Caco-2 (cell line): ENCODE data around the gene MYL6. TPM values are rescaled to one million over a fixed set of nuclear protein-coding genes. Genes with fewer than 3 reads are reported as not detected.

ENCODE experiments used
- BruUV-seq: library from RNA; stranded (reverse); fragments of 400-500 nt; replicated peaks from 2 replicates; lab custom pipeline; 2021; lab: Mats Ljungman, UMichigan
- CTCF ChIA-PET: fragments of 300-600 bp; sonication (Branson Sonifier 250); formaldehyde crosslinking; loops from one replicate; lab custom pipeline; 2022; ENCODE audit warnings: antibody characterized with exemption; lab: Charles Lee
- POLR2A ChIA-PET: fragments of 300-600 bp; sonication (Branson Sonifier 250); formaldehyde crosslinking; loops from one replicate; lab custom pipeline; 2022; ENCODE audit warnings: antibody characterized with exemption; lab: Charles Lee
- DNase-seq, 2 experiments: peaks; one replicate each; pipeline versions ENCODE4 v3.0.0 to v3.0.0-alpha.2; 2020 to 2022
- H3K27me3 ChIP-seq: replicated peaks from 2 replicates; pipeline ENCODE4 v1.6.0; 2011; ENCODE audit warnings: low read length; ENCODE audit not compliant: control insufficient read depth, insufficient read depth
- H3K36me3 ChIP-seq: 2 replicates; pipeline ENCODE4 v1.5.1; 2011; ENCODE audit warnings: low read length; ENCODE audit not compliant: control insufficient read depth, insufficient read depth
- H3K4me1 ChIP-seq: fragments of 250-450 bp; sonication (Bioruptor Pico); 2 replicates; pipeline ENCODE4 v1.5.1; 2020; ENCODE audit warnings: mild to moderate bottlenecking
- H3K4me3 ChIP-seq: 2 replicates; pipeline ENCODE4 v1.5.1; 2011; ENCODE audit warnings: low read depth, mild to moderate bottlenecking, control low read depth, low read length
- H3K9me3 ChIP-seq: fragments of 250-450 bp; sonication (Bioruptor Pico); 2 replicates; pipeline ENCODE4 v1.5.1; 2020; ENCODE audit warnings: mild to moderate bottlenecking, moderate library complexity
- H3K27ac Mint-ChIP-seq: one replicate; pipeline ENCODE4 v1.8.0; 2022; ENCODE audit warnings: mixed read lengths; ENCODE audit not compliant: unreplicated experiment
- H3K27me3 Mint-ChIP-seq: one replicate; pipeline ENCODE4 v1.8.0; 2022; ENCODE audit warnings: mixed read lengths; ENCODE audit not compliant: insufficient read depth, unreplicated experiment
- H3K36me3 Mint-ChIP-seq: one replicate; pipeline ENCODE4 v1.8.0; 2022; ENCODE audit warnings: mild to moderate bottlenecking, mixed read lengths; ENCODE audit not compliant: insufficient read depth, unreplicated experiment
- H3K4me1 Mint-ChIP-seq: one replicate; pipeline ENCODE4 v1.8.0; 2022; ENCODE audit warnings: low read depth, mixed read lengths; ENCODE audit not compliant: unreplicated experiment
- H3K4me3 Mint-ChIP-seq: one replicate; pipeline ENCODE4 v1.8.0; 2022; ENCODE audit warnings: mild to moderate bottlenecking, moderate library complexity, mixed read lengths; ENCODE audit not compliant: unreplicated experiment
- H3K9me3 Mint-ChIP-seq: one replicate; pipeline ENCODE4 v1.8.0; 2022; ENCODE audit warnings: mixed read lengths; ENCODE audit not compliant: unreplicated experiment
- intact Hi-C: fragments of 100-400 bp; cut with micrococcal nuclease; formaldehyde crosslinking; loops from one replicate; pipeline ENCODE4 v1.10.0; 2022; ENCODE audit not compliant: unreplicated experiment
- total RNA-seq: library from RNA; stranded (reverse); gene quantifications from 2 replicates; pipeline ENCODE4 v1.2.3, GENCODE V29; 2022
- TF ChIP-seq, protein P1 (sequence below), 2 experiments: fragments of 200-600 bp in 1 of 2; IDR thresholded peaks; 1 replicate in 1 of 2; 2 replicates in 1 of 2; pipeline versions ENCODE4 v1.5.1 to v1.8.0; 2011 to 2022; ENCODE audit warnings: antibody characterized with exemption in 1 of 2, control low read depth in 1 of 2, inconsistent platforms in 1 of 2, low read depth in 1 of 2, low read length in 1 of 2, mild to moderate bottlenecking in 1 of 2, moderate library complexity in 1 of 2; ENCODE audit not compliant: insufficient read depth in 1 of 2, severe bottlenecking in 1 of 2, unreplicated experiment in 1 of 2

The MYL6 gene
- total RNA-seq, 1 experiment from 2014 or later: 960 TPM

DNA sequence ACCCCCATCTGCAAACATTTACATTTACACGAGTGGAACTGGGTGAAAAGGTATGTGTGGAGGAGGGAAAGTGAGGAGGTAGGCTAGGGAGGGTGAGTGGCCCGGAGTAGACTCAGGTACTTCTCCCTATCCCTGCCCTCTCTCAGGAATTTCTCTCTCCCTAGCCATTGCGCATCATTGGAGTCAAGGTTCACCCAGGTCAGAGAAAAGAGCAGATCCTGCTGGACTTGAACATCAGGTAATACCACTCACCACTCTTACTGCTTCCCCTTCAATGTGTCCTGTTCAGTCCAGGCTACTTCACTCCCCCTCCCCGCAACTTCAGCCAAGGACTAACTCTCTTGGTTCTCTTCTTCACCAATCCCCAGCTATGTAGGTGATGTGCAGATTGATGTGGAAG lies 27.3 kb upstream of the MYL6 start:
- Mint-ChIP-seq H3K27me3 (no peaks in the 10 kb centered on the region), H3K4me3 (peak overlapping the region; percentile 89), H3K27ac (no peak overlapping the region), H3K36me3 (peaks cover 77% of the 10 kb centered on the region), H3K4me1 (peaks cover 35% of the 10 kb centered on the region), H3K9me3 (no peaks in the 10 kb centered on the region)
- Histone ChIP-seq H3K27me3 (no peaks in the 10 kb centered on the region), H3K4me1 (peaks cover 29% of the 10 kb centered on the region), H3K36me3 (peaks cover 10% of the 10 kb centered on the region), H3K9me3 (no peaks in the 10 kb centered on the region), H3K4me3 (no peak overlapping the region)
- CTCF ChIA-PET: interaction anchor here (1.0 kb wide), 1 partner anchor 58 kb away, joined by 4 read pairs; the partner anchor contains the start of gene SMARCC2
- DNase-seq: peak in 1 of 2 experiments; percentile 57
- TF ChIP-seq, protein P1, sequence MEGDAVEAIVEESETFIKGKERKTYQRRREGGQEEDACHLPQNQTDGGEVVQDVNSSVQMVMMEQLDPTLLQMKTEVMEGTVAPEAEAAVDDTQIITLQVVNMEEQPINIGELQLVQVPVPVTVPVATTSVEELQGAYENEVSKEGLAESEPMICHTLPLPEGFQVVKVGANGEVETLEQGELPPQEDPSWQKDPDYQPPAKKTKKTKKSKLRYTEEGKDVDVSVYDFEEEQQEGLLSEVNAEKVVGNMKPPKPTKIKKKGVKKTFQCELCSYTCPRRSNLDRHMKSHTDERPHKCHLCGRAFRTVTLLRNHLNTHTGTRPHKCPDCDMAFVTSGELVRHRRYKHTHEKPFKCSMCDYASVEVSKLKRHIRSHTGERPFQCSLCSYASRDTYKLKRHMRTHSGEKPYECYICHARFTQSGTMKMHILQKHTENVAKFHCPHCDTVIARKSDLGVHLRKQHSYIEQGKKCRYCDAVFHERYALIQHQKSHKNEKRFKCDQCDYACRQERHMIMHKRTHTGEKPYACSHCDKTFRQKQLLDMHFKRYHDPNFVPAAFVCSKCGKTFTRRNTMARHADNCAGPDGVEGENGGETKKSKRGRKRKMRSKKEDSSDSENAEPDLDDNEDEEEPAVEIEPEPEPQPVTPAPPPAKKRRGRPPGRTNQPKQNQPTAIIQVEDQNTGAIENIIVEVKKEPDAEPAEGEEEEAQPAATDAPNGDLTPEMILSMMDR (IDR thresholded peaks at IDR 0.05; ENCODE audit: insufficient read depth in 1 of 2, low read depth in 1 of 2, low read length in 1 of 2, severe bottlenecking in 1 of 2, unreplicated experiment in 1 of 2): no peak
- BruUV-seq: no TSS peak
- intact Hi-C loops: no loop called here
- POLR2A ChIA-PET: no interaction called here

DNA sequence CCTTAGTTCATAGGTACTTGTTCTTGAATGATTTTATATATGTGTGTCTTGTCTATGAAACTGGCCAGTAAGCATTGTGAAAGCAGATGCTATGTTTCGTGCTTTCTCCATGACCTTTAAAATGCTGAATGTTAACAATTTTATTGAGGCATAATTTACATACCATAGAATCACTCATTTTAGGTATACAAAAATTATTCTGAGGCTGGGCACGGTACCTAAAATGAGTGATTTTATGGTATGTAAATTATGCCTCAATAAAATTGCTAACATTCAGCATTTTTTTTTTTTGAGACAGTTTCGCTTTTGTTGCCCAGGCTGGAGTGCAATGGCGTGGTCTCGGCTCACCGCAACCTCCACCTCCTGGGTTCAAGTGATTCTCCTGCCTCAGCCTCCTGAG lies 23.3 kb upstream of the MYL6 start:
- intact Hi-C loops: no loop called here
- Histone ChIP-seq H3K27me3 (no peaks in the 10 kb centered on the region), H3K4me3 (no peak overlapping the region), H3K9me3 (no peaks in the 10 kb centered on the region), H3K4me1 (peaks cover 10% of the 10 kb centered on the region), H3K36me3 (peaks cover 11% of the 10 kb centered on the region)
- POLR2A ChIA-PET: no interaction called here
- no peak overlapping the region for H3K27ac Mint-ChIP-seq
- H3K36me3 Mint-ChIP-seq: peaks cover 85% of the 10 kb centered on the region
- H3K27me3 Mint-ChIP-seq: no peaks in the 10 kb centered on the region
- TF ChIP-seq, protein P1 (IDR thresholded peaks at IDR 0.05; ENCODE audit: insufficient read depth in 1 of 2, low read depth in 1 of 2, low read length in 1 of 2, severe bottlenecking in 1 of 2, unreplicated experiment in 1 of 2): no peak
- H3K4me3 Mint-ChIP-seq: no peak overlapping the region
- no peaks in the 10 kb centered on the region for H3K9me3 Mint-ChIP-seq
- BruUV-seq: no TSS peak
- peaks cover 15% of the 10 kb centered on the region for H3K4me1 Mint-ChIP-seq
- CTCF ChIA-PET: no interaction called here
- no peak for DNase-seq

DNA sequence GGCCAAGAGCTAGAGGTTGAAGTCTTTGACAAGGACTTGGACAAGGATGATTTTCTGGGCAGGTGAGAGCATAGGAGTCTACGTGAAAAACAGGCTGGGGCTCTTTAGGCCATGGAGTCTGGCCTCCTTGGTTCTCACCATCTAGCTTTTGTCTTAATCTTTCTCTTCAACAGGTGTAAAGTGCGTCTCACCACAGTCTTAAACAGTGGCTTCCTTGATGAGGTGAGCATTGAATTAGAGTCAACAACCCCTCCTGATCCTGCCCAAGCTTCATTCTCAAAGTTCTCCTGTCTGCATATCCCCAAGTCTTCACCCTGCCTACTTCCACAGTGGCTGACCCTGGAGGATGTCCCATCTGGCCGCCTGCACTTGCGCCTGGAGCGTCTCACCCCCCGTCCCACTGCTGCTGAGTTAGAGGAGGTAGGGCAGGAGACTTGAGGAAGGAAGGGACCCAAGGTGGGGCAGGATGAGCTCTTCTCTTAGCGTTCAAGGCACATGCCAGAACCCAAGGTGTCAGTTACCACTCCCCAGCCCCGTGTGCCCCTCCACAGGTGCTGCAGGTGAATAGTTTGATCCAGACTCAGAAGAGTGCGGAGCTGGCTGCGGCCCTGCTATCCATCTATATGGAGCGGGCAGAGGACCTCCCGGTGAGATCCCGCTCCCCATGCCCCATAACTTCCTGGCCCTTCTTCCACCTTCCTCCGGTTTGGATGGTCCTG lies 20.1 kb upstream of the MYL6 start:
- TF ChIP-seq, protein P1 (IDR thresholded peaks at IDR 0.05; ENCODE audit: insufficient read depth in 1 of 2, low read depth in 1 of 2, low read length in 1 of 2, severe bottlenecking in 1 of 2, unreplicated experiment in 1 of 2): no peak
- no peaks in the 10 kb centered on the region for H3K9me3 Mint-ChIP-seq
- Histone ChIP-seq H3K4me3 (no peak overlapping the region), H3K36me3 (peaks cover 6% of the 10 kb centered on the region), H3K4me1 (no peaks in the 10 kb centered on the region), H3K27me3 (no peaks in the 10 kb centered on the region), H3K9me3 (no peaks in the 10 kb centered on the region)
- CTCF ChIA-PET: interaction anchor here (0.5 to 1.1 kb wide), 2 partner anchors 10 to 82 kb away, joined by 3 read pairs; partner anchors contain the start of gene ESYT1
- DNase-seq: no peak
- intact Hi-C loops: no loop called here
- H3K27ac Mint-ChIP-seq: no peak overlapping the region
- BruUV-seq: TSS peak; percentile 13
- no peak overlapping the region for H3K4me3 Mint-ChIP-seq
- POLR2A ChIA-PET: no interaction called here
- H3K4me1 Mint-ChIP-seq: no peaks in the 10 kb centered on the region
- peaks cover 78% of the 10 kb centered on the region for H3K36me3 Mint-ChIP-seq
- H3K27me3 Mint-ChIP-seq: no peaks in the 10 kb centered on the region
